HG02798 (cell line): Measurements from ENCODE around the gene OSBPL2.

Experiments used
- ATAC-seq: cut with Tn5 transposase; IDR thresholded peaks from one replicate; pipeline ENCODE4 v1.9.1; 2021; ENCODE audit warnings: mild to moderate bottlenecking; ENCODE audit not compliant: unreplicated experiment, poor library complexity

Gene OSBPL2

DNA sequence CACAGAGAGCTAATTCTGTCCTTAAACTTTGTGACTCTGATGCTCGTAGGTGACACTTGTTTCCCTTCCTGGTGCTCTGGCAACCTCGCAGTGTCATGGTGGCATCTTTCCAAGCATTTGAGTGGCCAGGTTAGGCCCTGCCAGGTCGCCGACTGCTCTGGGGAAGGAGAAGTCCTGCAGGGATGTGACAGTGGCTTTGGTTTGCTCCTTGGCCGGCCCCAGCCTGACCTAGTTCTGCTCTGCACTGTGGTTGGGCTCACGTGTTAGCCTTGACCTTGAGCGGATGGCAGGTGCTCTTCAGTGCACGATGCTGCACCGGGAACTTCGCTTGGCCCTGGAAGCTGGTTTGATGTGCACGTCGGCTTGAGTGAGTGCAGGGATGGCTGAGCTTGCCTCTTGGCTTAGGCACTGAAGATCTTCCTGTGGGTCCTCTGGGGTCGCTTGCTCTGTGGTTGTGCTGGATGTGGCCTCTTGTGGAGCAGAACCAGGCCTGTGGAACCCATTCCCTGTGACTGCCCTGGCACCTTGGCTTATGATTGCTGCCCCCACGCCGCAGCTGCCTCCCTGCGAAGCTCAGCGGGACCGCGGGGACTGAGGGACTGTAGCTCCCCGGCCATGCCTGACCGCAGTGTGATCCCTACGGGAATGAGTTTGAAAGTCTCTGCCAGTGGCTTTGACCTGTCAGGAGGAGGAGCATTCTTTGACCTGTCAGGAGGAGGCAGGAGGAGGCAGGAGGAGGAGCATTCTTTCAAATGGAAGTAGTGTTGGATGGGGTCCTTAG is 8.7 kb downstream of the OSBPL2 start:
- no peak for ATAC-seq

- ATAC-seq = no peak
Measured at GRCh38 chr20:62248890-62249560, 10.7 kb downstream of the OSBPL2 start.

- ATAC-seq = no peak
Measured at GRCh38 chr20:62252342-62252966, 14.1 kb downstream of the OSBPL2 start.

- no peak for ATAC-seq
Measured at GRCh38 chr20:62253398-62253797, 15.1 kb downstream of the OSBPL2 start.

- no peak for ATAC-seq
Measured at GRCh38 chr20:62254021-62254724, 15.9 kb downstream of the OSBPL2 start.

- ATAC-seq = no peak
Measured at GRCh38 chr20:62255976-62256375, 17.7 kb downstream of the OSBPL2 start.

DNA sequence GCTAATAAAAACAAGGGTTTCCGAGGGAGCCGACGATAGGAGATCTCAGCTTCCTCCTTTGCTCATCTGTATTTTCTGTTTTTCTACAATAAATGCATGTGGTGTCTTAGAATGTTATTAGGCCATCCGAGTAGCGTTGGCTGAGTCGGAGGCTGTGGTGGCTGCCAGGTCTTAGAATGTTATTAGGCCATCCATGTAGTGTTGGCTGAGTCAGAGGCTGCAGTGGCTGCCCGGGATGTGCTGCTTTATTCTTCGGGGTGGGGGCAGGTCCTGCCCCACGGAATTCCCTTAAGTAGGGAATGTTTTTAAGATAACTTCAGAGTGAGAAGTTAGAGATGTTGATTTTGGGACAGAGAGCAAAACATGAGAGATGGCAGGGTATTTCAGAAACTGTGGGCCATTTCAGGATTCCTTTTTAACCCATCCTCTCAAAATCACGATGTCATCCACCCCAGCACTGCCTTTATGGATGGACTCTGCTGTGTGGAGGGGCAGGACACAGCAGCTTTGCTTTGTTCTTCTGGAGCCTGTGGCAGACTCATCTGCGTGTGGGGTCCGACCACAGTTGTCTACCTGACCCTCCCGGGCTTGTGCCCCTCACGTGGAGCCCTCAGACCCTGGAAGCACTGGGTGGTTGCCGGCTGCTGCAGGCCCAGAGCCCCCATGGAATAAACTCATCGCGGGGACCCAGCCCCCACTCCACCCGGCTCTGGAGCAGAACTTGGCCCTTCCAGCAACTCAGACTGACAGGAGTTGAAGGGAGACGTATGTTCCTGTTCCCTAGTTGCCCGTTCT is 20.4 kb downstream of the OSBPL2 start:
- no peak for ATAC-seq

DNA sequence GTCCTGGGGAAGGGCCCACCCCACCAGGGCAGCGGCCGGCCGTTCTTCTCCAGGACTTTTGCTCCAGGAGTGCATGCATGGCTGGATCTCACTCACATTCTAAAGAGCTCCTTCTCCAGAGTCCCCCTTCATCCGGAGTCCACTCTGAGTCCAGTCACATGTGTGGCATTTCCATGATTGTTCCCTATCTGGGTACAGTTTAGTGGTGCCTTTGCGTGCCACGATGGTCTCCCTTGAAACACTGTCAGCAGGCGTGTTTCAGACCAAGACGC is 20.9 kb downstream of the OSBPL2 start:
- no peak for ATAC-seq

DNA sequence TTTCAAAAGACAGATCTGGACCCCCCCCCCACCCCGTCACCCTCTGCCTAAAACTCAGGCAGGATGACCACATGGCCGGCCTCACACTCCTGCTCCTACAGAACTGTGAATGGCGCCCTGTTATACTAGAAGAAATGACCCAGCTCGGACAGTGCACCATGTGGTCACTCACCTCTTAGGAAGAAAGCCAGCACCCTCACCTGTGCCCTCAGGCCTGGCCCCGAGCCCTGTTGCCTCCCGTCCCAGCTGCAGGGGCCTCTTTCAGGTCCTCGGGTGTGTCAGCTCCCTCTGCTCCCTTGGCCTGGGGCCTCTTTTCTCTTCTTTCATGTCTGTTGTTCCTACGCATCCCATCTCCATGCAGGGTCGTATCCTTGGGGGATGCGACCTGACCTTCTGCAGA is 23.7 kb downstream of the OSBPL2 start:
- no peak for ATAC-seq

- ATAC-seq = no peak
Measured at GRCh38 chr20:62263396-62263795, 25.1 kb downstream of the OSBPL2 start.

DNA sequence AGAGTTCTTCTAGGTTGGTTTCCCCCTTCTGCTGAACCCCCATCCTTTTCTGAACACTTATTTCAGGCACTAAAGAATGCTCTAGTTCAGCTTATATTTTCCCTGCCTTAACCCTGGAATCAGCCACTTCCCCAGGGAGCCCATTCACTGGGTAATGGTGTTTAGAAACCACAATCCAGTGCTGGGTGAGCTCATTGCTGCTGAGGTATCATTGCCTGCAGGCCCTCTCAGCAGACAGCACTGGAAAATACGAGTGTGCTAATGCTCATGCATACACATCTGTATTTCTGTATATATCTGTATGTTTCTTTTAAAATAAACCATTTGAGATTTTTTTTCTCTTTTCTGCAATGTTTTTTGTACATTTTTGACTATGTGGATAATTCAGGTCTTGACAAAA is 27.0 kb downstream of the OSBPL2 start:
- no peak for ATAC-seq

GRCh38 chr20:62266340-62266739 is 28.0 kb downstream of the OSBPL2 start:
- ATAC-seq = no peak

GRCh38 chr20:62266851-62267250 is 28.5 kb downstream of the OSBPL2 start:
- ATAC-seq = no peak

DNA sequence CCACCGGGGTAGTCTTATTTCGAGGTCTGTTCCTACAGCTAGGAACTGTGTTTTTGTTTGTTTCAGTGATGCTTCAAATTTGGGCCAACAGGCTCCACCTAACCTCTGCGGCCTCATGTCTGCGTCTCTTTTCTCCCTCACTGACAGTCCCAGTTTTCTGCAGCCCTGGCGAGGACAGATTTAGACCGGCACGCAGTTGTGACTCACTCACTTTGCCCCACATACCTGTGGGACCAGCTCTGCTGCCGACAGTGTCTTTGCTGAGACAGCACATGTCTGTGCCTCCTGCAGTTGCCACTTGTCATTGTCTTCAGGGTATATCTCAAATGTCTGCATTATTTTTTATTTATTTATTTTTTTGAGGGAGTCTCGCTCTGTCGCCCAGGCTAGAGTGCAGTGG is 29.2 kb downstream of the OSBPL2 start:
- no peak for ATAC-seq

- ATAC-seq = no peak
Measured at GRCh38 chr20:62268228-62268900, 30.0 kb downstream of the OSBPL2 start.

DNA sequence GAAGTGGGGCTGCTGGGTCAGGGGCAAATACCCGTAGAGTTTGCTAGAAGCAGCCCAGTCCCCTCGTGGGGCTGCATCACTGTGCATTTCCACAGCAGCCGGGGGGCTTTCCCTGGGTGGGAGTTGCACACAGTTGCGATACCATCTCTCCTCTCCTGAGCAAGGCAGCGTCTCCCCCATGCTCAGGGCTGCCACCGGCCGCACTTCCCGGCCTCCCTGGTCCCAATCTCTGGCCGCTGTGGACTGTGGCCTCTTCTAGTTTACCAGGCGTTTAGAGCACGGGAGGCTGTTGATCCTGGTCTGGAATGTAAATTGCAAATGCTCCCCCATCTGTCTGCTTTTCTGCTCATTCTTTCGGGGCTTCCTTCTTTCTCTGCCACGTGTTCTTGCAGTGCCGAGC is 31.1 kb downstream of the OSBPL2 start:
- no peak for ATAC-seq

- no peak for ATAC-seq
Measured at GRCh38 chr20:62269871-62270270, 31.6 kb downstream of the OSBPL2 start.

DNA sequence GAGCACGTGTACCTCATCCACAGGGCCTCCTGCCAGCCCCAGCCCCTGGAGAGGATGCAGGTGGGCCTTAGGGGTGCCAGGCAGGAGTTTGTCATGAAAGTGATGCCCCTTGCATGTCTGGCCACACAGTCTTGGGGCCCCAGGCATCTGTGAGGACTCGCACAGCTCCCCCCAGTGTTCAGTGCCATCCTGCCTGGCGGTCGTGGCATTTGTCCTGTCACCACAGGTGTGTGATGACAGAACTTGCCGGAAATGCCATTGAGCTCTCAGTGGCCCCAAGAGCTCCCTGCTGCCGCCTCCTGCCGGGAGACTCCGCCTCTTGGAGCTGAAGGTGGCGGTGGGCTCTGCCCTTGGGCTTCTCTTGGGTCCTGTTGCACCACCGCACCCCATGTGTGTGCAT is 33.9 kb downstream of the OSBPL2 start:
- no peak for ATAC-seq

- no peak for ATAC-seq
Measured at GRCh38 chr20:62273416-62273815, 35.1 kb downstream of the OSBPL2 start.
